ENCODE measurements around the gene C1orf232.

- TF ChIP-seq CTCF (IDR thresholded peaks at IDR 0.05), result no peak
- no peak for TF ChIP-seq POLR2AphosphoS5 (IDR thresholded peaks at IDR 0.05)
- TF ChIP-seq EP300 (IDR thresholded peaks at IDR 0.05), result no peak
These were observed 2.6 kb upstream of the C1orf232 start, which contains the start of gene ZNF593OS for GRCh38 chr1:26171084-26172072.
